Measurements from ENCODE around the gene MORN4. TPM values are rescaled to one million over a fixed set of nuclear protein-coding genes. Genes with fewer than 3 reads are reported as not detected.
A peak's percentile ranks its signal among the peaks of the same experiment; 100 is the strongest.

The MORN4 gene
- total RNA-seq (2014; rRNA removed; shearing (Covaris generic)), result 2.4 and 2.9 TPM in 2 replicates
- 5.4 TPM in 2 replicates for total RNA-seq (2022)
- Bru-seq, nascent RNA, result percentile 35 among the genes with signal in this experiment
- percentile 38 among the genes with signal in this experiment for BruChase-seq, experiment 1, labeled RNA remaining after a 6-hour chase
- percentile 41 among the genes with signal in this experiment for BruChase-seq, experiment 2, labeled RNA remaining after a 2-hour chase
- long read RNA-seq, transcript MORN4-201 (5 exons, 2,315 nt), result major isoform, 13 of 17 reads
- long read RNA-seq, partial matches to known transcripts, result 0 of 17 reads
- long read RNA-seq, other reads (novel, unspliced or antisense), result 4 of 17 reads

DNA sequence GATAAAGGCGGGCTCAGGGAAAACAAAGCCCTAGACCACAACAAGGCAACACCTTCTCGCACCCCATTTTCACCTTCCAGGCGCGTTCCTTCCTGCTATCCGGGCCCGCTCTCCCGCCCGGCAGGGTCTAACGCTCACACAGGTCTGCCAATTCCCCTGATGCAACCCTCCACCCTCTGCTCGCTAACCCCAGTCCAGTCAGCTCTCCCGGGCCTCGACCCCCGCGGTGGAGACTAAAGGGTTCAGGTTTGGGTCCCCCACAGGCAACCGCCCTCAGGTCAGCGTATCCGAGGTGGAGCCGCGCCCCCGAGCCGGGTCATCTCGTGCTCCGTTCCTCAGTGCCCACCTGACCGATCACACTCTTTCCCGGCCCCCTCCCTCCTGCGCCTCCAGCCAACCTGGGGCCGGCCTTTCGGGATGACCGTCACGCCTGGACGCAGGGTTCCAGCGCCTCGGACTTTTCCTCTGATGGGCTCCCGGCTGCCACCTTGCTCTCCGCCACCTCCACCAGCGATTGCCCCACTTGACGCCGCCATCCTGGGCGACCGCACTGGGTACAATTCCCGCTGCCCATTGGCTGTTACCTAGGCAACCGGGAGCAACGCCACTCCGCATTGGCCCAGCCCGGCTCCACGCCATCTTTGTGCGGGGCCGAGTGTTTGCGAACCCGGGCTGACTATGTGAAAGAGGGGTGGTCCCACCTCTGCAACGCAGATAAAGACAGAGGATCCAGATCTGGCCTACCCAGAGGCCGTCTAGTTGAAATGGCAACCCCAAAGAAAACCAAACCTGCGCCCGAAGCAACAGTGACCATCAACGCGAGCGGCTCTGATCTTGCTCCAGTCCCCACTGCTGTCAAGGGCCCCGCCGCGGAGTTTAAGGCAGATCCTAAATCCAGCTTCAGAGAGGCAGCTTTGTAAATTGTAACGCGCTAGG, at the start of gene MORN4:
MORN4 (minus strand) TSS at position 552 of the 936 bp plus-strand sequence. CDS start 13,847 bp downstream, outside the sequence.
- POLR2A ChIA-PET, result no interaction called here

DNA sequence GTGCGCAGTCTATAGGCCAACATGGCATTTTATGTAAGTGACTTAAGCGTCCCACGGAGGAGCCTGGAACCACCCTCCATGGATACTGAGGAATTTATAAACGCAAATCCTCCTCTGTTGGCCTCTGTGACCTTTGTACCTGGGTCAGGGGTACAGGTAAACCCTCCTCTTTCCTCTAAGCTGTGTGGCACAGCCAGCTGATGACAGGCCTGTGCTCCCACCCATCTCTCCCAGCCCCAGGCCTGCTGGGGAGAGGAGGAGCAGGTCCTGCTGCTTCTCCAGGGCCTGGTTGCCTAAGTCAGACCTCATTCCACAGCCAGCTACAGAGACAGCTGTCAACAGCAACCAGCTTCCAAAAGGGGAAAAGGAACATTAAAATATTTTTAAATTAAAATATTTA, 48.7 kb upstream of the MORN4 start:
- H3K9me2 ChIP-seq (ENCODE audit: insufficient read depth, low read length), result no peaks in the 10 kb centered on the region
- intact Hi-C loops (cut with micrococcal nuclease; ENCODE audit: unreplicated experiment), result loop anchor here (10.0 kb wide), 1 partner anchor 183 kb away; no protein-coding TSS in a partner anchor
- BruUV-seq (replicated peaks), result no TSS peak
- no peak overlapping the region for H2AFZ ChIP-seq (ENCODE audit: low read length)
- H3K4me3 ChIP-seq (ENCODE audit: low read depth, low read length, poor library complexity, severe bottlenecking), result no peak overlapping the region
- H4K20me1 ChIP-seq (ENCODE audit: insufficient read depth, low read length), result no peaks in the 10 kb centered on the region
- H3K4me1 ChIP-seq (ENCODE audit: insufficient read depth, low read length, poor library complexity, severe bottlenecking), result peaks cover 16% of the 10 kb centered on the region
- TF ChIP-seq, protein P1, sequence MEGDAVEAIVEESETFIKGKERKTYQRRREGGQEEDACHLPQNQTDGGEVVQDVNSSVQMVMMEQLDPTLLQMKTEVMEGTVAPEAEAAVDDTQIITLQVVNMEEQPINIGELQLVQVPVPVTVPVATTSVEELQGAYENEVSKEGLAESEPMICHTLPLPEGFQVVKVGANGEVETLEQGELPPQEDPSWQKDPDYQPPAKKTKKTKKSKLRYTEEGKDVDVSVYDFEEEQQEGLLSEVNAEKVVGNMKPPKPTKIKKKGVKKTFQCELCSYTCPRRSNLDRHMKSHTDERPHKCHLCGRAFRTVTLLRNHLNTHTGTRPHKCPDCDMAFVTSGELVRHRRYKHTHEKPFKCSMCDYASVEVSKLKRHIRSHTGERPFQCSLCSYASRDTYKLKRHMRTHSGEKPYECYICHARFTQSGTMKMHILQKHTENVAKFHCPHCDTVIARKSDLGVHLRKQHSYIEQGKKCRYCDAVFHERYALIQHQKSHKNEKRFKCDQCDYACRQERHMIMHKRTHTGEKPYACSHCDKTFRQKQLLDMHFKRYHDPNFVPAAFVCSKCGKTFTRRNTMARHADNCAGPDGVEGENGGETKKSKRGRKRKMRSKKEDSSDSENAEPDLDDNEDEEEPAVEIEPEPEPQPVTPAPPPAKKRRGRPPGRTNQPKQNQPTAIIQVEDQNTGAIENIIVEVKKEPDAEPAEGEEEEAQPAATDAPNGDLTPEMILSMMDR (conservative IDR thresholded peaks at IDR 0.05; ENCODE audit: low read length), result no peak
- no peak for TF ChIP-seq EZH2phosphoT487 (IDR thresholded peaks at IDR 0.05; ENCODE audit: borderline replicate concordance, low read depth, low read length)
- H3K79me2 ChIP-seq (ENCODE audit: insufficient read depth, low read depth, low read length), result no peaks in the 10 kb centered on the region
- ChIA-PET POLR2A (interaction anchor here (0.6 to 0.7 kb wide), 2 partner anchors 194 to 1366 kb away, joined by 3 to 4 read pairs; no protein-coding TSS in a partner anchor), CTCF (ENCODE audit: unreplicated experiment) (no interaction called here)
- no peak overlapping the region for H3K4me2 ChIP-seq (ENCODE audit: low read length)
- no peak overlapping the region for H3K27ac ChIP-seq (ENCODE audit: low read depth, low read length, poor library complexity, severe bottlenecking)
- no peaks in the 10 kb centered on the region for H3K36me3 ChIP-seq (ENCODE audit: insufficient read depth, low read length)
- no peaks in the 10 kb centered on the region for H3K9me3 ChIP-seq (ENCODE audit: low read length)
- DNase-seq (ENCODE audit: low spot score), result no peak

More for the DNA sequence above, at the start of gene MORN4:
- no TSS peak for BruUV-seq (replicated peaks)
- H3K9me3 ChIP-seq (ENCODE audit: low read length), result no peaks in the 10 kb centered on the region
- H4K20me1 ChIP-seq (ENCODE audit: insufficient read depth, low read length), result no peaks in the 10 kb centered on the region
- no peaks in the 10 kb centered on the region for H3K9me2 ChIP-seq (ENCODE audit: insufficient read depth, low read length)
- H3K36me3 ChIP-seq (ENCODE audit: insufficient read depth, low read length), result no peaks in the 10 kb centered on the region
- peak within 1 kb of the TSS; percentile 73 for H3K4me3 ChIP-seq (ENCODE audit: low read depth, low read length, poor library complexity, severe bottlenecking)
- peak; percentile 89 for DNase-seq (ENCODE audit: low spot score)
- H3K79me2 ChIP-seq (ENCODE audit: insufficient read depth, low read depth, low read length), result no peaks in the 10 kb centered on the region
- no peaks in the 10 kb centered on the region for H3K4me1 ChIP-seq (ENCODE audit: insufficient read depth, low read length, poor library complexity, severe bottlenecking)
- intact Hi-C loops (cut with micrococcal nuclease; ENCODE audit: unreplicated experiment), result no loop called here
- peak within 1 kb of the TSS; percentile 69 for H3K4me2 ChIP-seq (ENCODE audit: low read length)
- H3K27ac ChIP-seq (ENCODE audit: low read depth, low read length, poor library complexity, severe bottlenecking), result no peak within 1 kb of the TSS
- CTCF ChIA-PET (ENCODE audit: unreplicated experiment), result no interaction called here
- TF ChIP-seq, protein P1 (conservative IDR thresholded peaks at IDR 0.05; ENCODE audit: low read length), result no peak
- no peak for TF ChIP-seq EZH2phosphoT487 (IDR thresholded peaks at IDR 0.05; ENCODE audit: borderline replicate concordance, low read depth, low read length)
- peak within 1 kb of the TSS; percentile 83 for H2AFZ ChIP-seq (ENCODE audit: low read length)
